Measurements from ENCODE around the gene NRDE2.
"Not testable (repeated sequence)": the region's sequence is repeated elsewhere in the genome, so short reads cannot be mapped to it uniquely, and the experiment has no call there.

The NRDE2 gene

GRCh38 chr14:90266441-90267154 is 65.1 kb downstream of the NRDE2 start:
- DNase-seq = no peak

DNA sequence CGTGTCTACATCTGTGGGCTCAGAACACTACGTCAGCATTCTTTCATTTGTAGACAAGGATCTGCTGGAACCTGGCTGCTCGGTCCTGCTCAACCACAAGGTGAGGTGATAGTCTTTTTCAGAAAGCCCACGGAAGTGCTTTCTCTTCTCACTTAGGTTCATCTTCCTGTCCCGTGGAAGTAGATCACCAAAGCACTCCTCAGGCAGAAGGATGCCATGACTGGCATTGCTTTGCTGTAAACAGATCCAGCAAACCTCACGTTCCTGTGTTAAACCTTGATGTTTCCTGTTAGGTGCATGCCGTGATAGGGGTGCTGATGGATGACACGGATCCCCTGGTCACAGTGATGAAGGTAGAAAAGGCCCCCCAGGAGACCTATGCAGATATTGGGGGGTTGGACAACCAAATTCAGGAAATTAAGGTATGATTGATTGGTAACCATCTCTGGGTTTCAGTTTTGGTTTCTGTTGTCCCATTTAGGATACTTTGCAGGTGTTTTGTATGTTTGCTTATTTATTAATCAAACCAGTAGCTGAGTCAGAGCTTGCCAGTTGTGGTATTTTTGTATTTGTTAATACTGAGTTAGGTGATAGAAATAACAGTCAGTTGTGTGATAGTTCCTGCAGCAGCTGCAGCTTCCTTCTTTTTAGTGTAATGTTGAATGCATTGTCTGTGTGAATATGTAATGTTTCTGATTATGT is 67.8 kb downstream of the NRDE2 start:
- no peak for DNase-seq

DNA sequence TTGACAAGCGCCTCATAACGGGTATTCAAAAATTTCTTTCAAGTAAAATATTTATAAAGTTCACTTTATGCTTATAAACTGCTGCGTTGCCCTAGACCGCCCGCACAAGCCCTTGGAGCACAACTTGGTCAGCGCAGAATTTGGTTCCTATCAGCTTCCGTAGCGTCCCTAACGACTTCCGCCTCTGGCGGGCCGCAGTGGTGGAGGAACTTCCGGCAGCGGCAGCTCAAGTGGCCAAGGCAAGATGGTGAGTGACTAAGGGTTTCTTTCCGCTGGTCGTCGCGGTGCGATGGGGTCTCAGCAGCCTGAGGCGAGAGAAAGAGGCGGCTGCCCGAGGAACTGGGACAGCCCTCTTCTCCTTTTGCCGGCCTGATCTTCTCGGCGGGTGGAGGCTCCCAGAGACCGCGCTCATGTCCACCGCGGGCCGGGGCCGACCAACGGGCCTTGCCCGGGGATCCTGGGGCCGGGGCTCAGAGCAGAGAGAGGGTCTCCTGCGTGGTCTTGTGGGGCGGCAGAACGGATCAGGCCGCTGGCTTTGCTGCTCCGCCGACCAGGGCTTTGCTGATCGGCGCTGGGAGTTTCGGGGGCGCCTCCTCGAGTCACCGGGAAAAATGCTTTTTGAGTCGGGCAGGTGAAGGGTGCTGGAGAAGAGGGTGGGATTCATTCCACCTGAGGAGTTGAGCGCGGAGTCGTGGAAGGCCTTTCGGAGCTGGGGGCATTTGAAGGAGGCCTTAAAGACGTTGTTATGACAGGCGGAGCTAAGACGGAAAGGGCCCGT is 75.2 kb downstream of the NRDE2 start, which contains the start of gene PSMC1:
PSMC1 (plus strand) TSS at position 200 of the 778 bp plus-strand sequence; CDS start at position 245, 45 bp downstream.
- peak; percentile 93 for DNase-seq

GRCh38 chr14:90255871-90256270 is 75.9 kb downstream of the NRDE2 start:
- DNase-seq = no peak

GRCh38 chr14:90253826-90254225 is 77.9 kb downstream of the NRDE2 start:
- no peak for DNase-seq

DNA sequence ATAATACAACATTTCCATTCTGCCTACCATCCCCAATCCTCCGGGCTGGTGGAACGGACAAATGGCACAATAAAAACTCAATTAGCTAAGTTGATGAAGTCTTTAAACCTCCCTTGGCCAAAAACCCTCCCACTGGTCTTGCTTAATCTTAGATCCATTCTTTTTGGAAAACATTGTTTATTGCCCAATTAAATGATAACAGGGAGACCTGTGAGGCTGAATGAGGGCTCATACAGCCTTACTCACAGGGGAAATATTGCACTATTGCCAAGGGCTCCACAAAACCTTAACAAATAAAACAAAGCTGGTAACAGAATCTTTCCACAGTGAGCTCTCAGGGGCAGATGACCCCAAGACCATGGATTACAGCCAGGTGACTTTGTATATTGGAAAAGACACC is 83.1 kb downstream of the NRDE2 start:
- no peak for DNase-seq

GRCh38 chr14:90247441-90247840 is 84.3 kb downstream of the NRDE2 start:
- DNase-seq = not testable (repeated sequence)

GRCh38 chr14:90246936-90247335 is 84.8 kb downstream of the NRDE2 start:
- DNase-seq = no peak

GRCh38 chr14:90242444-90242843 is 89.3 kb downstream of the NRDE2 start:
- DNase-seq = no peak

DNA sequence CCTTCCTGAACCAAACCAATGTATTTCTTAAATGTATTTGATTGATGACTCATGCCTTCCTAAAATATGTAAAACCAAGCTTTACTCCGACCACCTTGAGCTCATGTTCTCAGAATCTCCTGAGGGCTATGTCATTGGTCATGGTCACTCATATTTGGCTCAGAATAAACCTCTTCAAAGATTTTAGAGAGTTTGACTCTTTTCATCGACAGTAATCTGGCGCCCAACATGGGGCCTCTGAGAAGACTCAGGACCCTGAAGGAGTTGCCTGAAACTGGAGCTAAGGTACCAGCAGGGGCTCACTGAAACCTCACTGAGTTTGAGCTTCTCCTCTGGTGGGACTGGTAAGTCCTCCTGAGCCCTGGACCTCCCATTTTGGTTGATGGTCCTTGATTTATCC is 92.6 kb downstream of the NRDE2 start:
- DNase-seq = no peak

- DNase-seq = peak; percentile 80
Measured at GRCh38 chr14:90235179-90235976, 96.4 kb downstream of the NRDE2 start.

- DNase-seq = not testable (repeated sequence)
Measured at GRCh38 chr14:90229942-90230341, 101.8 kb downstream of the NRDE2 start.

DNA sequence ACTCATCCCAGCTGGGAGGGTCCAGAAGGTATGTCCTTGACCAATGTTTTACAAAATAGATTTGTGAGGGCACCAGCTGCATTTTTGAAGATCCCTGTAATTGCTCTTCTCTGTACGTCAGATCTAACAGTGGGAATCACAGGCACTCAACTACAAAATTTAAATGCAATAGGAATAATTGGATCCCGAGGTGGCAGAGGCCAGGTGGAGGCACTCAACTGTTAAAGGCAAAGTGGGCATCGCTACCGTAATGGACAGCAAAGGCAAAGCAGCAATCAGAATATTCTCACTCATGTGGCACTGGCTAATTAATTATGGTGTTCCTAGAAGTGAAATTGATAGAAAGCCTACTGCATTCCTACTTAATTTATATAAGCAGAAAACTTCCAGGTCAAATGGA is 103.3 kb downstream of the NRDE2 start:
- DNase-seq = no peak
